ENCODE results near the gene SLC12A5.

The SLC12A5 gene

GRCh38 chr20:46006022-46006705 lies 22.9 kb upstream of the SLC12A5 start:
- FAIRE-seq (peak; percentile 71), DNase-seq (ENCODE audit: low spot score) (no peak)

GRCh38 chr20:46006964-46007363 lies 22.1 kb upstream of the SLC12A5 start:
- no peak for FAIRE-seq
- no peak for DNase-seq (ENCODE audit: low spot score)

- FAIRE-seq (no peak), DNase-seq (ENCODE audit: low spot score) (no peak)
These were observed 21.3 kb upstream of the SLC12A5 start for GRCh38 chr20:46007671-46008070.

GRCh38 chr20:46009816-46010215 lies 19.2 kb upstream of the SLC12A5 start:
- no peak for FAIRE-seq
- no peak for DNase-seq (ENCODE audit: low spot score)

- DNase-seq (ENCODE audit: low spot score) (no peak), FAIRE-seq (no peak)
These were observed 18.3 kb upstream of the SLC12A5 start for GRCh38 chr20:46010491-46011391.

- FAIRE-seq (no peak), DNase-seq (ENCODE audit: low spot score) (no peak)
These were observed 17.2 kb upstream of the SLC12A5 start for GRCh38 chr20:46011631-46012482.

- FAIRE-seq: no peak
- DNase-seq (ENCODE audit: low spot score): no peak
These were observed 16.1 kb upstream of the SLC12A5 start for GRCh38 chr20:46012921-46013320.

GRCh38 chr20:46013322-46013828 lies 15.6 kb upstream of the SLC12A5 start:
- FAIRE-seq (no peak), DNase-seq (ENCODE audit: low spot score) (no peak)

GRCh38 chr20:46013829-46014516 lies 15.0 kb upstream of the SLC12A5 start:
- DNase-seq (ENCODE audit: low spot score): peak; percentile 91
- no peak for FAIRE-seq

- FAIRE-seq (no peak), DNase-seq (ENCODE audit: low spot score) (no peak)
These were observed 14.3 kb upstream of the SLC12A5 start for GRCh38 chr20:46014517-46015396.

- DNase-seq (ENCODE audit: low spot score): no peak
- no peak for FAIRE-seq
These were observed 11.7 kb upstream of the SLC12A5 start for GRCh38 chr20:46017272-46017671.

GRCh38 chr20:46018112-46018511 lies 10.9 kb upstream of the SLC12A5 start:
- FAIRE-seq (no peak), DNase-seq (ENCODE audit: low spot score) (no peak)

- no peak for FAIRE-seq
These were observed 10.4 kb upstream of the SLC12A5 start for GRCh38 chr20:46018611-46019010.

GRCh38 chr20:46020555-46020954 lies 8.5 kb upstream of the SLC12A5 start:
- FAIRE-seq (no peak), DNase-seq (ENCODE audit: low spot score) (no peak)

More at GRCh38 chr20:46018611-46019010, 10.4 kb upstream of the SLC12A5 start:
- DNase-seq (ENCODE audit: low spot score): no peak

GRCh38 chr20:46021361-46022359 lies 7.4 kb upstream of the SLC12A5 start:
- peak; percentile 79 for FAIRE-seq
- DNase-seq (ENCODE audit: low spot score): peak; percentile 92

GRCh38 chr20:46022411-46023147 lies 6.4 kb upstream of the SLC12A5 start:
- DNase-seq (ENCODE audit: low spot score) (peak; percentile 89), FAIRE-seq (peak; percentile 35)

- FAIRE-seq: no peak
- DNase-seq (ENCODE audit: low spot score): no peak
These were observed 5.9 kb upstream of the SLC12A5 start for GRCh38 chr20:46023148-46023484.

GRCh38 chr20:46023999-46024398 lies 5.0 kb upstream of the SLC12A5 start:
- FAIRE-seq: no peak
- no peak for DNase-seq (ENCODE audit: low spot score)

Measured in urothelium cell line (cell line).